ENCODE results near the gene ITGA11.

- no peak for TF ChIP-seq ARNTL (CRISPR knock-in tag; IDR thresholded peaks at IDR 0.05; ENCODE audit: borderline replicate concordance, low read depth)
- no peak for TF ChIP-seq OSR1 (CRISPR knock-in tag; IDR thresholded peaks at IDR 0.05)
- TF ChIP-seq PATZ1 (CRISPR knock-in tag; IDR thresholded peaks at IDR 0.05; ENCODE audit: borderline replicate concordance), result no peak
- TF ChIP-seq GLIS3 (CRISPR knock-in tag; IDR thresholded peaks at IDR 0.05), result no peak
- TF ChIP-seq ISL1 (CRISPR knock-in tag; IDR thresholded peaks at IDR 0.05), result no peak
- TF ChIP-seq ZFP3 (CRISPR knock-in tag; IDR thresholded peaks at IDR 0.05), result no peak
- TF ChIP-seq SNAI2 (CRISPR knock-in tag; IDR thresholded peaks at IDR 0.05), result no peak
- TF ChIP-seq ZFP30 (CRISPR knock-in tag; IDR thresholded peaks at IDR 0.05), result no peak
- no peak for TF ChIP-seq ZNF70 (CRISPR knock-in tag; IDR thresholded peaks at IDR 0.05)
- no peak for TF ChIP-seq ESRRG (CRISPR knock-in tag; IDR thresholded peaks at IDR 0.05)
- no peak for TF ChIP-seq CSRNP3 (CRISPR knock-in tag; IDR thresholded peaks at IDR 0.05)
- no peak for TF ChIP-seq CSDC2 (CRISPR knock-in tag; IDR thresholded peaks at IDR 0.05)
Measured at GRCh38 chr15:68389936-68390817, 41.8 kb downstream of the ITGA11 start.

Measured in SK-N-SH treated with all-trans-retinoic acid at 6 μM for 48 hours (cell line).